Stimulated activated CD8-positive, alpha-beta memory T cell treated with anti-CD3 and anti-CD28 coated beads, Interleukin-2, amount 100 ng/mL, for 1 hour (primary cell): Measurements from ENCODE around the gene CACNA2D1.

Experiments
- DNase-seq, 2 donors: peaks; one replicate each; pipeline ENCODE4 v3.0.0-alpha.2; 2020; ENCODE audit warnings: low read depth in 2 of 2

Gene CACNA2D1

DNA sequence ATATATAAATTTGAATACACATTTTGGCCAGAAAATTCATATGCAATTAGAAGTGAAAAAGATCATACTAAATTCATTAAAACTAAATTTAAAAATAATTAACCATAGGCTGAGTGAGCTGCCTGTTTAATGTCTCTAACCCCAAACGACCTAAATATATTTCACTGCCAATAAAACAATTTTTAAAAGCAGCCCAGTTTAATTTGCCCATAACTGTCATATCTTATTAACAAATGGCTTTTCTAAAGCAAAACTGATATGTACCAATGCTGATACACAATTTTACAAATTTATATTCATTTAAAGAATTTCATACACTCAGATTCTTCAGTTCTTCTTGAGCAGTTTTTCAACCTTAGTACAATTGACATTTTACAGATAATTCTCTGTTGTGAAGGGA lies 99.9 kb downstream of the CACNA2D1 start:
- DNase-seq: no peak

DNA sequence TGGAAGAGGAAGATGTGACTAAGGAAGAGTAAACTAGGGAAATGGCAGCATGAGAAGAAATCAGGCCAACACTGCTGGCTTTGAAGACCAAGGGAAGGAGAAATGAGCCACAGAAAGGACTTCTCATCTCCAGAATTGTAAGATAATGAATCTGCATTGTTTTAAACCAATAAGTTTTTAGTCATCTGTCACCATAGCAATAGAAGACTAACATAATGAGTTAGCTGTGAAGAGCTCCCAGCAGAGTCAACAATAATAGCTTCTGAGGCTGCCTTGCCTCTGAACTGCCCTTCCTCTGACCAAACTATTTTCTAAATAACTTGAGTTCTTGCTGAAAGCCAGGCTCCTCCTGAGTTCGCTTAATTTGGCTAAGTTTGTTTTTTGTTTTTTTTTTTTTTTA lies 103.6 kb downstream of the CACNA2D1 start:
- DNase-seq: no peak

DNA sequence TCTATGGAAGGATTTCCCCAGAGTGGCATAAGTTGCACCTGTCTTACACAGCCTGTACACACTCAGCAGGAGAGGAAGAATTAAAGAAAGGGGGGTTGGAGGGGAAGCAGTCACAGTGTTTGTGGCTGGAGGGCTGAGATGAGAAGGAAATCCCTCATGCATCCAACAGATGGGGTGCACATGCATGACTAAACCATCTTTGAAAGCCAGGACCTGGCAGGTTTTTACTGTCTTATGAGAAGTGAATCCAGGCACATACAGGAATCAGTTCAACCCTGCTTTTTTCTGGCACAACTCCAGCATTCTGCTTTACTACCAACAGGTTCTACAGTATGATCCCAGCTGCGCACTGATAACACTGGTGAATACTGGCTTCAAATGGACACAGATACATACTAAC lies 107.7 kb downstream of the CACNA2D1 start:
- no peak for DNase-seq

DNA sequence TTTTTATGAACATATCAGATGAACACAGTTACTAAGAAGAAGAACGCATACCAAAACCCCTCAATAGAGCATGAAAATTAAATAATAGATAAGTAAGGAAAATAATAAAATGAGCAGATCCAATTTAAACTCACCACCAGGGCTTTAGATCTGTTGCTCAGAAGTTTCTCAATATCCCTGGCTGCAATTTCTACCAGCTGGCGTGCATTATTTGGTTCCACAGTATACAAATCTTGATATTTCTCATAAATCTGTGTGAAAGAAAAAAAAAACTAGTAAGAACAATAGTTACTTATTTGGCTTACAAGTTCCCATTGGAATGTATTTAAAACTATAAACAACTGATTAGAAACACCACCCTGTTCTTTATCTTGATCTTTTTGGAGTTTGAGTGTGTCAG lies 108.6 kb downstream of the CACNA2D1 start:
- DNase-seq: no peak

DNA sequence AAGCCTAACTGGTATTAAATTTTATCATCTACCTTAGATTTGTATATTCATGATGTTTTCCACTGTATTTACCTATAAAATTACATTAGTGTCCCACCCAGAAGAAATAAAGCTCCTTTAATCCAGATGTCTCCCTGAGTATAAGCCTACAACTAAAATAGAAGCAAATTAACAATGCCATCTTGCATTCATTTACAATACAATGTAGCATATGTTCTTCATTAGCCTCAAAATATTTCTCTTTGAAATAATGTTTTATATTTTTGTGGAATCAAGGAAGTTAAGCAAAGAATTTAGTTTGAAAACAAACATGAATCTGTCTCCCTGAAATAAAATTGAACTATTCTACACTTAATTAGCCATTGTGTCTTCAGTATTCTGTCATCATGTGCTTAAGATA lies 112.3 kb downstream of the CACNA2D1 start:
- no peak for DNase-seq

DNA sequence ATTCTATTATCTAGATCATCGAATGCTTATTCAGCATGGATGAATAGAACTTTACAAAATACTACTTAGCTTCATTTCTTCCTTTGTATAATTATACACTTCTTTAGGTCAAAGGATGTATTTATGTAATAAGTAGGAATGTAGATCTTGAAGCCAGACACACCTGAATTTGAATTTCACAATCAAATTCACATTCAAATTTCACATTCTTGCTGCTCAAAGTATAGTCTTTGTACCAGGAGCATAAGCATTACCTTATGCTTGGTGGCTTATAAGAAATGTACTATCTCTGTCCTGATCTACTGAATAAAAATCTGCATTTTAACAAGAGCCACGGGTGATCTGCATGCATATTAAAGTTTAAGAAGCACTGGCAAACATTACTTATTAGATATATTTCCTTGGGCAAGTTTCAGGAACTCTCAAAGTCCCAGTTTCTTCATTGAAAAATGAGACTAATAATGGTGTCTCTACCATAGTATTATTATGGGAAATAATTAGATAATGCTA lies 112.8 kb downstream of the CACNA2D1 start:
- DNase-seq: no peak

DNA sequence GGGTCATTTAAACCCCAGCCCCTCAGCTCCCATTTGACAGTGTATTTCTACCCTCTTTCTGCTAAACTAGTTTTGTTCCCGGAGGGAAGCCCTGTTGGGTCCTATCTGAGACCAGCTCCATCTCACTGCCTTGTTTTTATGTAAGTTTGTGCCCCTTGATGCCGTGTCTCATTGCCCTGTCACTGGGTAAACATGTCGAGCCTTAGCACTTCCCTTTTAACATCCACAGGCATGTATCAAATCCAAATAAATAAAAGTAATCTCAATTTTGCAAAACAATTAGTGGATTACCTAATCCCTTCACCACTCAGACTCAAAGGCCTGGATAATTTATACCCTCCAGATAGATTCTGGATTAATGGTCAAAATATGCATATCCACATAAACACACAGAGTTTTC lies 115.7 kb downstream of the CACNA2D1 start:
- no peak for DNase-seq

DNA sequence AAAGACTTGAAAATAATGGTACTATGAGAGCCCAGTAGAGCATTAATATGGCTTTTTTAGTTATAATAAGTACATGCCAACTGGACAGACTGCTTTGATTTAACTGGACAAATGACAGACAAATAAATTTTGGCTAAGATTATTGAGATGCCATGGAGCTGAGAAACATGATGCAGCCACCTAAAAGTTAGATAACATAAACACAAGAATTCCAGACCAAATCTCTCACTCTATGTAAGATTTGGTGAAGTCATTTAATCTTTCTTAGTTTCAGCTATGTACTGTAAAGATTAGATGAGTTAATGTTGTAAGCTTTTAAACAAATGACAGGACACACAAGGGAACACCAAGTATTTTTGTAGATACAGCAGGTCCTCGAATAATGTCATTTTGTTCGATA lies 118.2 kb downstream of the CACNA2D1 start:
- DNase-seq: no peak

DNA sequence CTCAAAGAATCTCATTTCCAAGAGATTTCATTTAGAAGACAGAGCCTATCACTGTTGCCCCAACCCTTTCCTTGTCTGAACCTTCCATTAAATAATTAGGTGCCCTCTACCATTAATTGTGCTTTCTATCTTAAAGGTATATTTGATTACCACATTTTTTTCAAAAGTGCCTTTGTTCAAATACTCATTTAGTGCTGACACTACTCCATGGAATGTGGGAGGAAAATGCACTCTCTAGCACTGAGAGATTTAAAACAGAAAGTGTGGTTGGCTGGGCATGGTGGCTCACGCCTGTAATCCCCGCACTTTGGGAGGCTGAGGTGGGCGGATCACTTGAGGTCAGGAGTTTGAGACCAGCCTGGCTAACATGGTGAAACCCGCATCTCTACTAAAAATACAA lies 119.8 kb downstream of the CACNA2D1 start:
- DNase-seq: no peak

DNA sequence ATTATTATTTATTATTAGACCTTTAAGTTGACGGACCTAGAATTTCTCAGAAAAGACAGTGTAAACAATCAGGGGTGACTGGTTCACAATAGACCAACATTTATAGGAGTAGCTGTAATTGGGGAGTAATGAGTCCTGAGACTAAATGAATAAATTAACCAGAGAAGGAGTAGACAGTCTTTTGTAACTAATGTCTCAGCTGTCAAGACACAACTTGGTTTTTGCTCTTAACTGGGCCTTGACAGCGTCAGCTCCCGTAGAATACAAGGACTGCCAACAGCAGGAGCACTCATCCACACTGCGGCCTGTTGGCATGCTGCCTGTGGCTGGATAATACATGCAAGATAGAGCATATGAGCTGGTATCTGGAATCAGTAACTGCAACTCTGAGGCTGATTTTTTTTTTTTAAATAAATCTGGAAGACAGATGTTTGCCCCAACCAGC lies 123.9 kb downstream of the CACNA2D1 start:
- no peak for DNase-seq

DNA sequence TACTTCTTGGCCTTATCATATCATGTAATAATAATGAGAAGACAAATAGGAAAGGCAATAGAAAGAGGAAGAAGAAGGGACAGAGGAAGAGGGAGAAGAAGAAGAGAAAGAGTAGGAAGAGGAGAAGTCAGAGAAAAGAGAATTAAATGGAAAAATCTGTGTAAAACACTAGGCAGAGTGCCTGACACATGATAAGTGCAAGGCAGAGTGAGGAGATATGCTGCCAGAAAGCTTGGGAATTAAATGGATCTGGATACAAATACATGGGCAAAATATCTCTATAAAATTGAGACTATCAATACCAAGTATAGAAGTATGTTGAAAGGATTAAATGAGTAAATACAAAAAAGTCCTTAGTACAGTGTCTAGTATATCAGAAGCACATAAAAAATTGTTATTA lies 124.8 kb downstream of the CACNA2D1 start:
- no peak for DNase-seq

DNA sequence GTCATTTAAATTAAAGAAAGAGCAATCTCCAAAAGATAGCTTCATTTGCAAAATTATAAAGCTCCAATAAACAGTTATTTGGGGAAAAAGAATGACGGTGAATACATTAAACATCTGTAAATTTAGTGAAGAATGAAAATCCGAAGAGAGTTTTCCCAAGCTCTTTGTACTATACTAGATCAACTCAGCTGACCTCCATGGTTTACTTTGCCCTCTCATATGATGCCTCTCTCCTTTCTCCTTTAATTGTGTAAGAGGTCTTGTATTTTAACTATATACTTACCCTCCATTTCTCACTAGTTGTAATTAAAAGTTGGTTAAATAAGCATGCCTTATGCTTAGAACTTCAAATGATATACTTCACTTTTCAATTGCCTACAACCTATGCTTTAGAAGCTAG lies 125.8 kb downstream of the CACNA2D1 start:
- DNase-seq: no peak

DNA sequence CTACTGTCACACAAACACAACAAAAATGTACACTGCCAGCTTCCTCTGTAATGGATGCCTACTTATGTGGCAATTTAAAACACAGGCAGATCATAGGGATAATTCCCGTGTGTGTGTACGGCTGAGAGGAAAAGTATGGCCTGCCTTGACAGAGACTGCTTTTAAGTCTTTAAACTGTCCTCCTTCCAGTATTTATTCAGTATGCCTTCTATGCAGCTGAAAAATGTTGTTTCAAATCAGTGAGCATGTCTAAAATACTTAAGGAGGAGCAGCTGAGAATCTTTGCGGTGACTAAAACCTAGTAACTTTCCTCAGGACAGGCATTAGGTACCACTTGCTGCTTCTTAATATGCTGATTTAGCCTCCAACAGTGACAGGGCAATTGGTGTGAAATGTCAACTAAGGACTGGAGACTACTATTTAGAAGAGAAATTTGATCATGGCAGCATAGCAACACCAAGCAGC lies 126.3 kb downstream of the CACNA2D1 start:
- no peak for DNase-seq

DNA sequence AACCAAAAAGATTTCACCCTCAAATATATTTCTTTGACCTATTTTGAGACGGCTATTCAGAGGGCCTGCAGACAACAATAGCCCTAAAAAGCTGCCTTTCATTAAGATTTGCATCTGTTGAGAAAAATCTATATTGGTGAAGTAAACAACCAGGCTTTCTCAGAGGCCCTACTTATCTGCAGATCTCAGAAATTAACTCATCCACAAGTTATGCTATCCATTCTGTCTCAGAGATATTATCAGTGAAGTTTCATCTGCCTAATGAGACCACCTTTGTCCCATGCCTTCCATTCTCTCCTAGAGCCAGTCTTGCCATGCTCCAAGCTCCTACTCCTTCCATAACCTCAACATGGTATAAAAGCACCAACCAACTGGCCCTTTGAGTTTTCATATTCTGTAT lies 130.3 kb downstream of the CACNA2D1 start:
- no peak for DNase-seq

DNA sequence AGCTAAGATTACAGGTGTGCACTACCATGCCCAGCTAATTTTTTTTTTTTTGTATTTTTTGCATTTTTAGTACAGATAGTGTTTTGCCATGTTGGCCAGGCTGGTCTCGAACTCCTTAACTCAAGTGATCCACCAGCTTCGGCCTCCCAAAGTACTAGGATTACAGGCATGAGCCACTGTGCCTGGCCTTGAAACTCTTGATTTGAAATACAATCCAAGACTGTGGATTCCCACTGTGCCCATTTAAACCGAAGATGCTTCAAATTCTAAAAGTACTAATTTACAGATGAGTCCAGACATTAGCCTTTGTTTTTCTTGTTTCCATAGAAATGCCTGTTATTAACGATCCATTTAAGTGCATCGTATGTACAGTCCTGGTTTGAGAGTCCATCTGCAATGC lies 130.9 kb downstream of the CACNA2D1 start:
- no peak for DNase-seq

DNA sequence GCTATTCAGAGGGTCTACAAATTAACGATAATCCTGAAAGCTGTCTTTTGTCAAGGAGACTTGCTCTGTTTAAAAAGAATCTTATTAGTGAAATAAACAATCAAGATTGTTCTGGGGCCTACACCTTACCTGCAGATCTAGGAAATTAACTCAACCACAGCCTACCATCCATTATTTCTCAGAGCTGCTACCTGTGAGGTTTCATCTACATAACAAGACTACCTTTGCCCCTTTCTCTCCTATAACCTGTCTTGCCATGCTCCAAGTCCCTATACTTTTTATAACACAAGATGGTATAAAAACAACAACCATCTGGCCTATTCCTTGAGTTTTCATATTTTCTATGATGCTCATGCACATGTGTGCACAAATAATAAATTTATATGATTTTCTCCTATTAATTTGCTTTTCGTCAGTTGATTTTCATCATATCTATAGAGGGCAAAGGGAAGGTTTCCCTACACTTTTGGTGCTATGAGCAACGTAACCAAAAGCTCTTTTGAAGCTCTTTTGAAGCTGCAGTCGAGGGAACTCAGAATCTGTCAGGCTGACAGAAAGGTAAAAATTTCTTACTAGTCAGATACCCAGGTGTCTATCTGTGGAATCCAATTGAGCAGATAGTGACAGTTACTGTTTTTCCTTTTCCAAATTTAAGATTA lies 138.1 kb downstream of the CACNA2D1 start:
- DNase-seq: no peak

DNA sequence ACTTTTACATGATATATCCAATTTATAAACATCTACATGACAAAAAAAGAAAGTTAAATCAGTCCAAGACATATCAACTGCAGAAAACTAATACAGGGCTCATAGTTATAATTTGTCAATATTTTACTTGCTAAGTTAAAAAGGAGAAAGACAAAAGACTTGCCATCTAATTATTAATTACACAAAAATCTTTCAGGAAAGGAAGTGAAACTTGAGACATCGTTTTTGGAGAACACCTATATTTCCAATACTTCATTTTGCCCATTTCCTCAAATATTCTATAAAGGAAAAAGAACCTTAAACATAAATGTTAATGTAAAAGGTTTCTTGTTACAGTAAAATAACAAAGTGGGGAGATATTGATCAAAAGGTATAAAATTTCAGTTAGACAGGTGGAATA lies 148.7 kb downstream of the CACNA2D1 start:
- no peak for DNase-seq

DNA sequence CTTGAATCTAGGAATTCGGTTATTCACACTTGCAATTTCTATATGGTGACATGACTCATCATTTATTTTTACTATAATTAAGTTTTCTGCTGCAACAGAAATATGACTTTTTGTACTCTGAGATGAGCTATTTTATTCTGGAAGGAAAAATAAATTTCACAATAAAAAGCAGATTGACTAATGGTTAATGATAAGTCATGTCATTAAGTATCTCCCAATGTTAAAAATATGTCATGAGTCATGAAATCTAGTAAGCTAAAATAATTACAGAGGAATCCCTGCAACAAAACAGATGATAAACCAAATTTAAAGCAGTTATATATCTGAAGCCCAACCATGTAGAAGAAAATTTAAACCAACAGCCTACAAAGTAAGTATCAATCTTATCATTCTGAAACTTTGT lies 149.2 kb downstream of the CACNA2D1 start:
- no peak for DNase-seq

DNA sequence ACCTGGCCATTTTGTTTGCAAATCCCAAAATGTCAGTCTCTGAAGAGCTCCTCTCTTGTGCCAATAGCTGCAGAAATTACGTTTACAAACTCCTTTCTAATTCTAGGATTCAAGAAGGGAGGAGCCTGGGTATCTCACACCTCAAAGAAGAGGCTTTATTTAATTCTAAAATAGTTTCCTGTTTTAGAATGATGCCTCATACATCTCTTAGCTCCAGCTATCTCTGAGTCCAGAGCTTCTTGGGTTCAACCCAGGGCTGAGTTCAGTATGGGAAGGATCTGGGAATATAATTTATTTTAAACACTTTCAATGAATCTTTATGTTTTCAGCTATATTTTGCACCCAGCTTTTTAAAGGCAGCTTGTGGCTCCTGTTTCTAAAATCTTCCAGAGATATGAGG lies 150.1 kb downstream of the CACNA2D1 start:
- no peak for DNase-seq

DNA sequence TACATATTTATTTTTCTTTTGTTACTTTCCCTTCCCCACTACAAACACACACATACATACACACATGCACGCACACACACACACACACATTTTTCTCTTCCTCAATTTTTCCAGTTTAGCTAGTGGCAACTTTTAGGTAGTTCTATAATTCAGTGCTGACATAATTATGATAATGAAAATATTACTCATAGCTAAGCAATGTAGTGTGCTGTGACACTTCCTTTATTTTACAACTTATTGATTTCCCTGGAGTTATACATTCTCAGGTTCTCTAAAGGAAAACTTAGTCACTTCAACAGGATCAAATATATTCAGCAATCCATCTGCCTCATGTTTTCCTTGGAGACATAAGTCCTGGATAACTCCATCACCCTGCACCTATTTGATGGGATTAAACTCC lies 151.6 kb downstream of the CACNA2D1 start:
- DNase-seq: no peak

DNA sequence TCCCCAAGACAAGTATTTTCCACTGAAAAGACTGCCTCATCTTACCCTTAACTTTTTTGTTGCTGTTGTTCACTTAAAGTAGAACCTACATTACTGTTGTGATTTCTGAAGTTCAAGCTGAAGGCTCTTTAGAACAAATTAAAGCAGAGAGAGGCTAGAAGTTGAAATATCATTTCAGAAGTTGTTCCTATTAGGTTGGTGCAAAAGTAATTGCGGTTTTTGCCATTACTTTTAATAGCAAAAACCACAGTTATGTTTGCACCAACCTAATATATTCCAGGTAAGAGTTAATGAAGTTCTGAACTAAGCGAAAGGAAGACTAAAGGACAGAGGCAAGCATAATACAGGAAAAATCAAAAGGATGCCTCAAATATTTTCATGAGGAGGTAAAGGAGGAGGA lies 153.7 kb downstream of the CACNA2D1 start:
- no peak for DNase-seq

DNA sequence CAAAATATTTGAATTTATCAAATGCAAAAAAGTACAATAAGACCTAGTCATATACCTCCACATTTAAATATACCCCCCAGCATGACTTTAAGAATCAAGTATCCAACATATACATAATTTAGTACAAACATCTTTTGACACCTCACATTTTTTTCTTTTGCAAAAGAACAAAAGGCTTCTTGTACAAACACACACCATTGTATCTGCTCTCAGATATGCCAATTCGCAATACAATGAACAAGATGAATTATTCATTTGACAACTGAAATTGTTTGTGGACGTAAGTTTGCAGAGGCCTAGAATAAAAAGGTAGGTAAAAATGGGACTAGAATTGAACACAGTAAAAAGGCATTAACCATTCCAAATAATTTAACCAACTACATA lies 154.4 kb downstream of the CACNA2D1 start:
- no peak for DNase-seq

DNA sequence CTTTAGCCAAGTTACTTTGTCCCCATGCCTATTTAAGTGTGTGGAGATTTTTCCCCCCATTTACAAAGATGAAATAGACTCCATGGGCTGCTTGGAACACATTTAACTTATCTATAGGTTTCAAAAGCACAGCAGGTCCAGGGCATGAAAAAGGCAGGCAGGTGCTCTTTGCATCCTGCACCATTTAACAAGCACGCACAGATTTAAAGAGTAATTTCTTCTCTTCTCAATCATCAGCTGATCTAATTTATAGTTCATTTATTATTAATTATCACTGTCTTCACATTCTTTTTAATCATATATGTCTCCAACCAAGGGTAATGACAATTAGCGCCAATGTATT lies 156.8 kb downstream of the CACNA2D1 start:
- DNase-seq: no peak

DNA sequence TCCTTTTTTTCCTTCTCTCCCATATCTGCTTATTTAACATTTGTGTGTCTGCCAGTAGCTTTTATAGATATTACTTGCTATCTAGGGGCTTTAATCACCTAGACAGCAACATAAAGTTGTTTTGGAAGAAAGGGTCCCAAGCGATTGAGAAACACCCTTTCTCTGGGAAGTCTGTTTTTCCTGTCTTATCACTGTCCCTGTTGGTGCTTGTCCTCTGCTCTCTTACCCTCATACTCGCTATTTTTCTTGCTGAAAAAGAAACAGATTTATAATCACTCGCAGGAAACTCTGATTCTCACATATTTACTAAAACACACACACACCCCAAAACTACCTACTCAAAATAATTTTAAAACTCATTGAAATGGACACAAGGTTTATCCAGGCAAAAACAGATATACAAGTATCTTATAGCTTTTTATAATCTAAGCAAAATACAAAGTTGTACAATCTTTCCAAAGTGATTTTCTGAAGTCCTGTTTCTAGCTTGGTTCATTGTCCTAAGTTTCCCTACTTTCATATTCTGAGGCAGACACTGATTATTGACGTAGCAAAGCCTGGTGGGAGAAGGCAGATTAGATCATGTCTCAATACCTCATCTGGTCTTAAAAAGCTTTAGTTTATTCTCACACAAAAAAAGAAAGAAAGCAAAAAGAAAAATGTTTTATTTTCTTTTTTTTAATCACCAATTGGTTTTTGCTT lies 157.3 kb downstream of the CACNA2D1 start:
- DNase-seq: no peak
